ENCODE data around the gene BRD4.

- TF ChIP-seq CTCF (IDR thresholded peaks at IDR 0.05) (no peak), POLR2A (IDR thresholded peaks at IDR 0.05) (no peak)
Measured at GRCh38 chr19:15222738-15223648, 109.3 kb downstream of the BRD4 start.

All from Peyer's patch (tissue), 4 donors.